Calu3 (cell line): ENCODE data around the gene FAM3C. TPM values are rescaled to one million over a fixed set of nuclear protein-coding genes. Genes with fewer than 3 reads are reported as not detected.
"Not testable (repeated sequence)": the region's sequence is repeated elsewhere in the genome, so short reads cannot be mapped to it uniquely, and the experiment has no call there.

ENCODE experiments used
- Bru-seq: library from RNA; stranded (reverse); fragments of 400-500 nt; gene quantifications from one replicate; lab custom pipeline; 2021; lab: Mats Ljungman, UMichigan
- BruChase-seq, 2 experiments: library from RNA; stranded (reverse); fragments of 400-500 nt; gene quantifications; one replicate each; lab custom pipeline; 2021; lab: Mats Ljungman, UMichigan
- BruUV-seq: library from RNA; stranded (reverse); fragments of 400-500 nt; replicated peaks from 2 replicates; lab custom pipeline; 2021; lab: Mats Ljungman, UMichigan
- CTCF ChIA-PET: fragments of 300-600 bp; sonication (Branson Sonifier 250); formaldehyde crosslinking; loops from one replicate; lab custom pipeline; 2022; ENCODE audit warnings: antibody characterized with exemption; lab: Charles Lee
- DNase-seq: peaks from one replicate; pipeline ENCODE4 v3.0.0; 2022
- H3K27ac Mint-ChIP-seq: one replicate; pipeline ENCODE4 v1.8.0; 2022; ENCODE audit warnings: mixed read lengths; ENCODE audit not compliant: unreplicated experiment
- H3K27me3 Mint-ChIP-seq: one replicate; pipeline ENCODE4 v1.8.0; 2022; ENCODE audit warnings: mixed read lengths; ENCODE audit not compliant: unreplicated experiment
- H3K36me3 Mint-ChIP-seq: one replicate; pipeline ENCODE4 v1.8.0; 2022; ENCODE audit warnings: mild to moderate bottlenecking, moderate library complexity, mixed read lengths; ENCODE audit not compliant: insufficient read depth, unreplicated experiment
- H3K4me1 Mint-ChIP-seq: one replicate; pipeline ENCODE4 v1.8.0; 2022; ENCODE audit warnings: mild to moderate bottlenecking, low read depth, mixed read lengths; ENCODE audit not compliant: unreplicated experiment
- H3K4me3 Mint-ChIP-seq: one replicate; pipeline ENCODE4 v1.8.0; 2022; ENCODE audit warnings: mild to moderate bottlenecking, low read depth, moderate library complexity, mixed read lengths; ENCODE audit not compliant: unreplicated experiment
- H3K9me3 Mint-ChIP-seq: one replicate; pipeline ENCODE4 v1.8.0; 2022; ENCODE audit warnings: low read depth, mixed read lengths; ENCODE audit not compliant: unreplicated experiment
- CTCF ChIP-seq: fragments of 200-600 bp; IDR thresholded peaks from one replicate; pipeline ENCODE4 v1.8.0; 2022; ENCODE audit warnings: antibody characterized with exemption; ENCODE audit not compliant: unreplicated experiment
- intact Hi-C: fragments of 100-400 bp; cut with micrococcal nuclease; formaldehyde crosslinking; loops from one replicate; pipeline ENCODE4 v1.10.0; 2022; ENCODE audit not compliant: unreplicated experiment
- long read RNA-seq: library from polyadenylated mRNA; stranded (forward); transcript quantifications from one replicate; pipeline ENCODE4 v2.0.0, GENCODE V29; 2022
- total RNA-seq: library from RNA; stranded (reverse); gene quantifications from 2 replicates; pipeline ENCODE4 v1.2.3, GENCODE V29; 2022

Gene FAM3C
- total RNA-seq = 178 and 206 TPM in 2 replicates
- Bru-seq, nascent RNA = percentile 98 among the genes with signal in this experiment
- BruChase-seq, experiment 1, labeled RNA remaining after a 6-hour chase = percentile 95 among the genes with signal in this experiment
- BruChase-seq, experiment 2, labeled RNA remaining after a 2-hour chase = percentile 92 among the genes with signal in this experiment
- long read RNA-seq, transcript FAM3C-201 (10 exons, 2,508 nt) = major isoform, 467 of 530 reads
- long read RNA-seq, transcript FAM3C-204 (2 exons, 567 nt) = minor isoform, 6 of 530 reads
- long read RNA-seq, partial matches to known transcripts = 17 of 530 reads
- long read RNA-seq, other reads (novel, unspliced or antisense) = 40 of 530 reads

GRCh38 chr7:121395961-121396757, at the start of gene FAM3C:
TSS of gene FAM3C (minus strand) at chr7:121396308. CDS start at chr7:121382969, 13,339 bp downstream.
- H3K27ac Mint-ChIP-seq = peak within 1 kb of the TSS; percentile 72
- TF ChIP-seq CTCF = peak; percentile 93
- BruUV-seq = no TSS peak
- H3K9me3 Mint-ChIP-seq = peaks cover 4% of the 10 kb centered on the region
- peak; percentile 97 for DNase-seq
- peaks cover 51% of the 10 kb centered on the region for H3K36me3 Mint-ChIP-seq
- peak within 1 kb of the TSS; percentile 80 for H3K4me3 Mint-ChIP-seq
- peaks cover 25% of the 10 kb centered on the region for H3K4me1 Mint-ChIP-seq
- CTCF ChIA-PET = interaction anchor here (0.6 to 1.8 kb wide), 12 partner anchors 8 to 598 kb away, joined by 3 to 12 read pairs (median 4); no protein-coding TSS in a partner anchor
- H3K27me3 Mint-ChIP-seq = no peaks in the 10 kb centered on the region
- intact Hi-C loops = loop anchor here (2.0 to 5.0 kb wide), 2 partner anchors 29 to 41 kb away; no protein-coding TSS in a partner anchor

- Mint-ChIP-seq H3K4me3 (no peak overlapping the region), H3K9me3 (no peaks in the 10 kb centered on the region), H3K4me1 (peaks cover 23% of the 10 kb centered on the region), H3K27me3 (no peaks in the 10 kb centered on the region), H3K27ac (no peak overlapping the region), H3K36me3 (peaks cover 5% of the 10 kb centered on the region)
- DNase-seq = peak; percentile 47
- no peak for TF ChIP-seq CTCF
- no TSS peak for BruUV-seq
- intact Hi-C loops = loop anchor here (5.0 kb wide), 1 partner anchor 89 kb away; no protein-coding TSS in a partner anchor
- CTCF ChIA-PET = interaction anchor here (0.7 kb wide), 2 partner anchors 554 to 724 kb away, joined by 3 to 5 read pairs; no protein-coding TSS in a partner anchor
Observed at GRCh38 chr7:121442845-121443244, 46.7 kb upstream of the FAM3C start.

GRCh38 chr7:121440857-121441503, 44.9 kb upstream of the FAM3C start:
- intact Hi-C loops = loop anchor here (5.0 kb wide), 1 partner anchor 91 kb away; no protein-coding TSS in a partner anchor
- CTCF ChIA-PET = no interaction called here

GRCh38 chr7:121438043-121438955, 42.2 kb upstream of the FAM3C start:
- CTCF ChIA-PET = interaction anchor here (0.6 to 1.7 kb wide), 6 partner anchors 24 to 539 kb away, joined by 3 to 10 read pairs (median 3); partner anchors contain the start of gene FAM3C
- peaks cover 26% of the 10 kb centered on the region for H3K4me1 Mint-ChIP-seq
- peak overlapping the region; percentile 56 for H3K27ac Mint-ChIP-seq
- peak overlapping the region; percentile 56 for H3K4me3 Mint-ChIP-seq
- not testable (repeated sequence) for BruUV-seq, H3K36me3 Mint-ChIP-seq, H3K27me3 Mint-ChIP-seq, H3K9me3 Mint-ChIP-seq
- intact Hi-C loops = loop anchor here (5.0 kb wide), 2 partner anchors 41 to 109 kb away; partner anchors contain the start of gene FAM3C
- DNase-seq = peak; percentile 88

More at GRCh38 chr7:121440857-121441503, 44.9 kb upstream of the FAM3C start:
- no peaks in the 10 kb centered on the region for H3K27me3 Mint-ChIP-seq
- H3K27ac Mint-ChIP-seq = peak overlapping the region; percentile 53
- BruUV-seq = no TSS peak
- peaks cover 5% of the 10 kb centered on the region for H3K36me3 Mint-ChIP-seq
- peak overlapping the region; percentile 14 for H3K4me3 Mint-ChIP-seq
- no peaks in the 10 kb centered on the region for H3K9me3 Mint-ChIP-seq
- TF ChIP-seq CTCF = no peak
- H3K4me1 Mint-ChIP-seq = peaks cover 26% of the 10 kb centered on the region
- DNase-seq = peak; percentile 20
